Measurements from ENCODE around the gene CHRNB1.

The CHRNB1 gene

GRCh38 chr17:7416323-7416722 lies 28.5 kb upstream of the CHRNB1 start:
- DNase-seq = no peak

GRCh38 chr17:7417056-7417655 lies 27.7 kb upstream of the CHRNB1 start:
- no peak for DNase-seq

- DNase-seq = no peak
Measured at GRCh38 chr17:7418472-7419152, 26.2 kb upstream of the CHRNB1 start.

- no peak for DNase-seq
Measured at GRCh38 chr17:7419819-7420610, 24.8 kb upstream of the CHRNB1 start, which contains the start of gene SPEM1. TSS of gene SPEM1 (plus strand) at chr17:7420324. CDS start at chr17:7420385, 61 bp downstream.

- DNase-seq = no peak
Measured at GRCh38 chr17:7421186-7421585, 23.7 kb upstream of the CHRNB1 start.

GRCh38 chr17:7423679-7424078 lies 21.2 kb upstream of the CHRNB1 start:
- DNase-seq = no peak

- DNase-seq = no peak
Measured at GRCh38 chr17:7425316-7425715, 19.5 kb upstream of the CHRNB1 start, which contains the start of gene SPEM2. TSS of gene SPEM2 (plus strand) at chr17:7425616. CDS start at chr17:7425689, 73 bp downstream.

- no peak for DNase-seq
Measured at GRCh38 chr17:7425756-7426155, 19.1 kb upstream of the CHRNB1 start.

GRCh38 chr17:7426203-7426863 lies 18.5 kb upstream of the CHRNB1 start:
- DNase-seq = no peak

- no peak for DNase-seq
Measured at GRCh38 chr17:7426896-7427489, 17.9 kb upstream of the CHRNB1 start.

GRCh38 chr17:7427549-7427948 lies 17.3 kb upstream of the CHRNB1 start:
- no peak for DNase-seq

- DNase-seq = no peak
Measured at GRCh38 chr17:7428557-7428956, 16.3 kb upstream of the CHRNB1 start, which contains the start of gene SPEM3. TSS of gene SPEM3 (plus strand) at chr17:7428857. CDS start at chr17:7428903, 46 bp downstream.

GRCh38 chr17:7429722-7430121 lies 15.1 kb upstream of the CHRNB1 start:
- no peak for DNase-seq

GRCh38 chr17:7431231-7431630 lies 13.6 kb upstream of the CHRNB1 start:
- DNase-seq = no peak

- DNase-seq = no peak
Measured at GRCh38 chr17:7432296-7432695, 12.6 kb upstream of the CHRNB1 start.

GRCh38 chr17:7435676-7436555 lies 8.9 kb upstream of the CHRNB1 start:
- DNase-seq = peak; percentile 68

GRCh38 chr17:7436556-7437368 lies 8.1 kb upstream of the CHRNB1 start:
- peak; percentile 87 for DNase-seq

GRCh38 chr17:7437369-7437863 lies 7.4 kb upstream of the CHRNB1 start:
- DNase-seq = no peak

GRCh38 chr17:7437950-7438614 lies 6.8 kb upstream of the CHRNB1 start:
- peak; percentile 76 for DNase-seq

All from activated CD4-positive, alpha-beta T cell treated with anti-CD3 and anti-CD28 coated beads for 48 hours (primary cell).